Measurements from ENCODE around the gene UCK2. TPM values are rescaled to one million over a fixed set of nuclear protein-coding genes. Genes with fewer than 3 reads are reported as not detected.

Gene UCK2
- total and polyA plus RNA-seq, 5 donors from 2014 or later = 5.5 to 12.8 (median 9.9) TPM

DNA sequence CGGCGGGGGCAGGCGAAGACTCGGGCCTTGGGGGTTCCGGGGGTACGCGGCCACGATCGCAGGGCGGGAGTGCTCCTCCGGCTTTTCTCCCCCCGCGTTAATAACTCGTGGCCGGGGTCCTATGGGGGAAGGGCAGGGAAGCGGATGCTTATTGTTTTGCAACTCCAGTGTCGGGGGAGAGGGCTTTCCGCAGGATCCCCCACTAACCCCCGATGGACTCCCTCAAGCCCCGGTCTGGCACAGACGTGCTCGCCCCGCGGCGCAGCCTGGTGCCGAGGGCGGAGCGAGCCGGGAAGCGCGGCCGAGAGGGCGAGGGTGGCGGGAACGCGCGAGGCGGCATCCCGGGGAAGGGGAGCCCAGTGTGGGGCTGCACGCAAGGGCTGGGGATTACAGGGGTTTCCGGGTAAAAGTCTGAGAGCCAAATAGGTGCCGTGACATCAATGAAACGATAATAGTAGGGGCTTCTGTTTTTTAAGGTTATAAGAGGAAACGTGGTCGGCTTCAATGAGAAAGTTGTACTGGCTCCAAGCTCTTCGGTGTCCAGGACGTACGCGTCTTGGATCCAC lies 772 bp downstream of the UCK2 start:
- Mint-ChIP-seq H3K9me3 (no peaks in the 10 kb centered on the region), H3K4me1 (peaks cover 6 to 43% (median 26%) of the 10 kb centered on the region in 4 donors), H3K27ac (peak overlapping the region; percentile 68 to 90 (median 88)), H3K36me3 (no peaks in the 10 kb centered on the region), H3K4me3 (peak overlapping the region; percentile 94 to 96 (median 94)), H3K27me3 (peaks cover 4% of the 10 kb centered on the region)
- peak; percentile 47 for ATAC-seq (ENCODE audit: low read depth in 2 of 2)
- peaks cover 20% of the 10 kb centered on the region for H3K4me1 ChIP-seq (ENCODE audit: control insufficient read depth, insufficient read depth, low read length, poor library complexity, severe bottlenecking)
- H3K36me3 ChIP-seq (ENCODE audit: control insufficient read depth, insufficient read depth, low read length) = no peaks in the 10 kb centered on the region
- no peaks in the 10 kb centered on the region for H3K9me3 ChIP-seq (ENCODE audit: control insufficient read depth in 2 of 2, low read length in 2 of 2)
- peak in 2 of 3 donors; percentile 48 to 49 for DNase-seq
- no peaks in the 10 kb centered on the region for H3K27me3 ChIP-seq (ENCODE audit: control insufficient read depth, insufficient read depth, low read length)
- peak overlapping the region; percentile 93 for H3K4me3 ChIP-seq (ENCODE audit: low read depth, low read length)
- peak overlapping the region; percentile 63 for H3K27ac ChIP-seq (ENCODE audit: insufficient read depth, low read length, poor library complexity, severe bottlenecking)

- peak overlapping the region; percentile 93 for H3K4me3 ChIP-seq (ENCODE audit: low read depth, low read length)
- Mint-ChIP-seq H3K27ac (peak overlapping the region; percentile 68 to 90 (median 88)), H3K9me3 (no peaks in the 10 kb centered on the region), H3K27me3 (peaks cover 4% of the 10 kb centered on the region), H3K4me3 (peak overlapping the region; percentile 94 to 96 (median 94)), H3K36me3 (no peaks in the 10 kb centered on the region), H3K4me1 (peaks cover 2 to 41% (median 26%) of the 10 kb centered on the region in 4 donors)
- H3K27me3 ChIP-seq (ENCODE audit: control insufficient read depth, insufficient read depth, low read length) = no peaks in the 10 kb centered on the region
- ATAC-seq (ENCODE audit: low read depth in 2 of 2) (no peak), DNase-seq (peak in 1 of 3 donors; percentile 9)
- H3K4me1 ChIP-seq (ENCODE audit: control insufficient read depth, insufficient read depth, low read length, poor library complexity, severe bottlenecking) = peaks cover 20% of the 10 kb centered on the region
- H3K9me3 ChIP-seq (ENCODE audit: control insufficient read depth in 2 of 2, low read length in 2 of 2) = no peaks in the 10 kb centered on the region
- H3K36me3 ChIP-seq (ENCODE audit: control insufficient read depth, insufficient read depth, low read length) = no peaks in the 10 kb centered on the region
- H3K27ac ChIP-seq (ENCODE audit: insufficient read depth, low read length, poor library complexity, severe bottlenecking) = peak overlapping the region; percentile 63
These were observed 1.4 kb downstream of the UCK2 start for GRCh38 chr1:165828669-165829329.

DNA sequence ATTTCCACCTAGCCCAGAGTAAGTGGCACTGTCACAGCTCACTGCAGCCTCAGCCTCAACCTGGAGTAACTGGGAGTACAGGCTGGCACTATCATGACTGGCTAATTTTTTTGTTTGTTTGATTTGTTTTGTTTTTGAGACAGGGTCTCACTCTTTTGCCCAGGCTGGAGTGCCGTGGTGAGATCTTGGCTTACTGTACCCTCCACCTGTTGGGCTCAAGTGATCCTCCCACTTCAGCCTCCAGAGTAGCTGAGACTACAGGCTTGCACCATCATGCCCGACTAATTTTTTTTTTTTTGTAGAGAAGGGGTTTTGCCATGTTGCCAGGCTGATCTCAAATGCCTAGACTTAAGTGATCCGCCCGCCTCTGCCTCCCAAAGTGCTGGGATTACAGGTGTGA lies 2.5 kb downstream of the UCK2 start:
- no peaks in the 10 kb centered on the region for H3K36me3 Mint-ChIP-seq
- no peak for DNase-seq
- Histone ChIP-seq H3K9me3 (ENCODE audit: control insufficient read depth in 2 of 2, low read length in 2 of 2) (no peaks in the 10 kb centered on the region), H3K27ac (ENCODE audit: insufficient read depth, low read length, poor library complexity, severe bottlenecking) (no peak overlapping the region), H3K4me3 (ENCODE audit: low read depth, low read length) (no peak overlapping the region), H3K4me1 (ENCODE audit: control insufficient read depth, insufficient read depth, low read length, poor library complexity, severe bottlenecking) (peaks cover 20% of the 10 kb centered on the region), H3K36me3 (ENCODE audit: control insufficient read depth, insufficient read depth, low read length) (no peaks in the 10 kb centered on the region), H3K27me3 (ENCODE audit: control insufficient read depth, insufficient read depth, low read length) (no peaks in the 10 kb centered on the region)
- H3K4me3 Mint-ChIP-seq = peak overlapping the region in 1 of 4 donors; percentile 94
- H3K9me3 Mint-ChIP-seq = no peaks in the 10 kb centered on the region
- H3K4me1 Mint-ChIP-seq = peaks cover 2 to 39% (median 27%) of the 10 kb centered on the region in 4 donors
- H3K27me3 Mint-ChIP-seq = peaks cover 3% of the 10 kb centered on the region
- peak overlapping the region in 1 of 3 donors; percentile 68 for H3K27ac Mint-ChIP-seq
- ATAC-seq (ENCODE audit: low read depth in 2 of 2) = no peak

GRCh38 chr1:165831146-165831545 lies 3.7 kb downstream of the UCK2 start:
- Mint-ChIP-seq H3K9me3 (no peaks in the 10 kb centered on the region), H3K27me3 (no peaks in the 10 kb centered on the region), H3K4me1 (peaks cover 2 to 39% (median 25%) of the 10 kb centered on the region in 4 donors), H3K27ac (peak overlapping the region in 1 of 3 donors; percentile 16), H3K36me3 (no peaks in the 10 kb centered on the region), H3K4me3 (no peak overlapping the region)
- Histone ChIP-seq H3K27ac (ENCODE audit: insufficient read depth, low read length, poor library complexity, severe bottlenecking) (no peak overlapping the region), H3K4me3 (ENCODE audit: low read depth, low read length) (no peak overlapping the region), H3K4me1 (ENCODE audit: control insufficient read depth, insufficient read depth, low read length, poor library complexity, severe bottlenecking) (peaks cover 20% of the 10 kb centered on the region), H3K36me3 (ENCODE audit: control insufficient read depth, insufficient read depth, low read length) (no peaks in the 10 kb centered on the region), H3K27me3 (ENCODE audit: control insufficient read depth, insufficient read depth, low read length) (no peaks in the 10 kb centered on the region), H3K9me3 (ENCODE audit: control insufficient read depth in 2 of 2, low read length in 2 of 2) (no peaks in the 10 kb centered on the region)
- DNase-seq (no peak), ATAC-seq (ENCODE audit: low read depth in 2 of 2) (no peak)

DNA sequence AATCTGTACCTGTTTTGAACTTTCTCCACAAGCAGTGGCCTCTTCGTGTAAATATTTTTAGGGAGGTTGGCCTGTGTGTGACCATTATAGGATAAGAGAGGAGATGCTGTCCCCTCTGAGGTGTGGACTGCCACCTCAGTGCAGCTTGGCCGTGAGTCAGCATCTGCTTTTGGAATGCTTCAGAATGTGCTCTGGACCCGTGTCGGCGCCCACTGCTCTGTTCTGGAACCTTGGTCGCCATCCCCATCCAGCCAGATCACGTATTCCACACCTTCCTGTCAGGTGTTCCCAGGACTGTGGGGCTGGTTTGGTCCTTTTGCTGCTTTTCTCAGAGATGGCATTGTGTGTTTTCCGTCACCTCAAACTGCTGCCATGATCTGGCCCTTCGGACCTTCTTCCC lies 5.5 kb downstream of the UCK2 start:
- Mint-ChIP-seq H3K4me1 (peaks cover 3 to 38% (median 16%) of the 10 kb centered on the region in 4 donors), H3K9me3 (no peaks in the 10 kb centered on the region), H3K36me3 (no peaks in the 10 kb centered on the region), H3K27me3 (no peaks in the 10 kb centered on the region), H3K27ac (peak overlapping the region in 2 of 3 donors; percentile 30 to 55), H3K4me3 (no peak overlapping the region)
- Histone ChIP-seq H3K4me1 (ENCODE audit: control insufficient read depth, insufficient read depth, low read length, poor library complexity, severe bottlenecking) (peaks cover 14% of the 10 kb centered on the region), H3K4me3 (ENCODE audit: low read depth, low read length) (no peak overlapping the region), H3K27me3 (ENCODE audit: control insufficient read depth, insufficient read depth, low read length) (no peaks in the 10 kb centered on the region), H3K36me3 (ENCODE audit: control insufficient read depth, insufficient read depth, low read length) (no peaks in the 10 kb centered on the region), H3K9me3 (ENCODE audit: control insufficient read depth in 2 of 2, low read length in 2 of 2) (no peaks in the 10 kb centered on the region), H3K27ac (ENCODE audit: insufficient read depth, low read length, poor library complexity, severe bottlenecking) (no peak overlapping the region)
- ATAC-seq (ENCODE audit: low read depth in 2 of 2) (no peak), DNase-seq (no peak)

GRCh38 chr1:165833358-165833757 lies 5.9 kb downstream of the UCK2 start:
- Mint-ChIP-seq H3K27ac (peak overlapping the region in 2 of 3 donors; percentile 30 to 55), H3K4me3 (no peak overlapping the region), H3K36me3 (no peaks in the 10 kb centered on the region), H3K9me3 (no peaks in the 10 kb centered on the region), H3K4me1 (peaks cover 8 to 40% (median 18%) of the 10 kb centered on the region in 4 donors), H3K27me3 (no peaks in the 10 kb centered on the region)
- Histone ChIP-seq H3K36me3 (ENCODE audit: control insufficient read depth, insufficient read depth, low read length) (no peaks in the 10 kb centered on the region), H3K4me1 (ENCODE audit: control insufficient read depth, insufficient read depth, low read length, poor library complexity, severe bottlenecking) (peaks cover 12% of the 10 kb centered on the region), H3K4me3 (ENCODE audit: low read depth, low read length) (no peak overlapping the region), H3K9me3 (ENCODE audit: control insufficient read depth in 2 of 2, low read length in 2 of 2) (no peaks in the 10 kb centered on the region), H3K27me3 (ENCODE audit: control insufficient read depth, insufficient read depth, low read length) (no peaks in the 10 kb centered on the region), H3K27ac (ENCODE audit: insufficient read depth, low read length, poor library complexity, severe bottlenecking) (no peak overlapping the region)
- DNase-seq = no peak
- ATAC-seq (ENCODE audit: low read depth in 2 of 2) = no peak

GRCh38 chr1:165834229-165834628 lies 6.8 kb downstream of the UCK2 start:
- peaks cover 3% of the 10 kb centered on the region for H3K4me1 ChIP-seq (ENCODE audit: control insufficient read depth, insufficient read depth, low read length, poor library complexity, severe bottlenecking)
- Mint-ChIP-seq H3K9me3 (no peaks in the 10 kb centered on the region), H3K27ac (no peak overlapping the region), H3K4me1 (peaks cover 8 to 37% (median 15%) of the 10 kb centered on the region in 4 donors), H3K4me3 (no peak overlapping the region), H3K27me3 (no peaks in the 10 kb centered on the region), H3K36me3 (no peaks in the 10 kb centered on the region)
- H3K27me3 ChIP-seq (ENCODE audit: control insufficient read depth, insufficient read depth, low read length) = no peaks in the 10 kb centered on the region
- no peak overlapping the region for H3K4me3 ChIP-seq (ENCODE audit: low read depth, low read length)
- no peak for DNase-seq
- no peak for ATAC-seq (ENCODE audit: low read depth in 2 of 2)
- no peak overlapping the region for H3K27ac ChIP-seq (ENCODE audit: insufficient read depth, low read length, poor library complexity, severe bottlenecking)
- H3K36me3 ChIP-seq (ENCODE audit: control insufficient read depth, insufficient read depth, low read length) = no peaks in the 10 kb centered on the region
- no peaks in the 10 kb centered on the region for H3K9me3 ChIP-seq (ENCODE audit: control insufficient read depth in 2 of 2, low read length in 2 of 2)

All from CD4-positive, CD25-positive, alpha-beta regulatory T cell (primary cell).